K562 (cell line): ENCODE measurements around the gene SEMA6C. TPM values are rescaled to one million over a fixed set of nuclear protein-coding genes. Genes with fewer than 3 reads are reported as not detected.

Experiments
- ATAC-seq: fragments of 200-7000 bp; cut with Tn5 transposase; 3 replicates; pipeline ENCODE4 v1.9.1; 2020; ENCODE audit warnings: moderate library complexity
- BruUV-seq: library from RNA; stranded (reverse); fragments of 400-500 nt; replicated peaks from 2 replicates; lab custom pipeline; 2021; lab: Mats Ljungman, UMichigan
- CTCF ChIA-PET: fragments of 300-600 bp; formaldehyde crosslinking; extraction: SDS; loops from one replicate; lab custom pipeline; 2021; ENCODE audit warnings: low intra/inter-chr PET ratio; lab: Yijun Ruan, JAX
- POLR2A ChIA-PET: fragments of 300-600, 350-650 bp; sonication (Branson Sonifier 250); formaldehyde crosslinking; extraction: SDS; loops from one replicate; lab custom pipeline; 2021; ENCODE audit warnings: antibody characterized with exemption, inconsistent platforms; lab: Yijun Ruan, JAX
- DNase-seq, 4 experiments: peaks; one replicate each; pipeline versions ENCODE4 v3.0.0 to v3.0.0-alpha.2; 2011 to 2018; ENCODE audit warnings: low spot score in 3 of 4, mixed read lengths in 3 of 4; ENCODE audit errors: extremely low read depth in 1 of 4
- FAIRE-seq: peaks from 2 replicates; lab custom pipeline; 2011; peaks lifted over from hg19 to GRCh38; lab: Jason Lieb, UNC
- H2AFZ ChIP-seq: 2 replicates; pipeline ENCODE4 v1.6.0; 2011; ENCODE audit warnings: low read depth, low read length, control low read depth, inconsistent platforms
- H3K27ac ChIP-seq: fragments of 200-600 bp; 3 replicates; pipeline ENCODE4 v1.8.0; 2011; ENCODE audit warnings: low read depth, mild to moderate bottlenecking, control low read depth, inconsistent platforms, low read length, moderate library complexity, mixed read lengths; ENCODE audit errors: extremely low read depth
- H3K27me3 ChIP-seq, 2 experiments: fragments of 300-600 bp in 1 of 2; 2 replicates in 1 of 2; 3 replicates in 1 of 2; pipeline versions ENCODE4 v1.6.0 to v1.8.0; 2011; ENCODE audit warnings: inconsistent platforms in 2 of 2, low read length in 2 of 2, mild to moderate bottlenecking in 1 of 2, mixed read lengths in 1 of 2, moderate library complexity in 1 of 2; ENCODE audit not compliant: control insufficient read depth in 2 of 2, insufficient read depth in 2 of 2
- H3K36me3 ChIP-seq: fragments of 300-600 bp; 3 replicates; pipeline ENCODE4 v1.8.0; 2011; ENCODE audit warnings: mild to moderate bottlenecking, low read length, inconsistent platforms; ENCODE audit not compliant: control insufficient read depth, insufficient read depth
- H3K4me1 ChIP-seq, 2 experiments: fragments of 200-600 bp in 1 of 2; replicated peaks in 1 of 2; 2 replicates in 1 of 2; 3 replicates in 1 of 2; pipeline versions ENCODE4 v1.5.1 to v1.8.0; 2011; ENCODE audit warnings: inconsistent platforms in 2 of 2, low read length in 2 of 2, mild to moderate bottlenecking in 1 of 2, mixed read lengths in 1 of 2, moderate library complexity in 1 of 2; ENCODE audit not compliant: control insufficient read depth in 2 of 2, insufficient read depth in 2 of 2
- H3K4me2 ChIP-seq: 2 replicates; pipeline ENCODE4 v1.6.1; 2011; ENCODE audit warnings: low read length, control low read depth, inconsistent platforms, mixed read lengths; ENCODE audit not compliant: insufficient read depth
- H3K4me3 ChIP-seq: fragments of 200-600 bp; sonication (generic), shearing (Covaris generic); 2 replicates; pipeline ENCODE4 v1.5.1; 2016; ENCODE audit warnings: control low read depth, inconsistent platforms
- H3K79me2 ChIP-seq: fragments of 200-600 bp; 3 replicates; pipeline ENCODE4 v1.8.0; 2011; ENCODE audit warnings: low read length, inconsistent platforms; ENCODE audit not compliant: control insufficient read depth, insufficient read depth
- H3K9ac ChIP-seq, 2 experiments: 2 replicates each; pipeline versions ENCODE4 v1.6.0 to v1.6.1; 2011; ENCODE audit warnings: low read depth in 2 of 2, low read length in 2 of 2, control low read depth in 1 of 2, inconsistent platforms in 1 of 2, mild to moderate bottlenecking in 1 of 2, mixed read lengths in 1 of 2; ENCODE audit not compliant: insufficient read depth in 1 of 2
- H3K9me1 ChIP-seq: one replicate; pipeline ENCODE4 v1.6.0; 2011; ENCODE audit warnings: inconsistent platforms, mild to moderate bottlenecking, low read length, moderate library complexity; ENCODE audit not compliant: control insufficient read depth, insufficient read depth
- H3K9me3 ChIP-seq: replicated peaks from 2 replicates; pipeline ENCODE4 v1.5.1; 2011; ENCODE audit warnings: low read depth, low read length, inconsistent platforms; ENCODE audit not compliant: control insufficient read depth, insufficient read depth
- H4K20me1 ChIP-seq: replicated peaks from 2 replicates; pipeline ENCODE4 v1.6.1; 2011; ENCODE audit warnings: low read length, inconsistent platforms, mixed read lengths; ENCODE audit not compliant: control insufficient read depth, insufficient read depth
- BRF1 ChIP-seq: IDR thresholded peaks from 3 replicates; pipeline ENCODE4 v1.6.1; 2011; ENCODE audit warnings: borderline replicate concordance, mild to moderate bottlenecking; ENCODE audit not compliant: insufficient read length; ENCODE audit errors: extremely low read depth
- CTCF ChIP-seq, 3 experiments: IDR thresholded peaks in 2 of 3; conservative IDR thresholded peaks in 1 of 3; 2 replicates each; pipeline ENCODE4 v1.5.1; 2011 to 2012; ENCODE audit warnings: low read length in 3 of 3, mild to moderate bottlenecking in 3 of 3, control low read depth in 2 of 3, improper control_type of control experiment in 1 of 3, inconsistent platforms in 1 of 3, low read depth in 1 of 3, mixed read lengths in 1 of 3, moderate library complexity in 1 of 3; ENCODE audit not compliant: insufficient read depth in 2 of 3
- DDX20 ChIP-seq: fragments of 450-650 bp; IDR thresholded peaks from 2 replicates; pipeline ENCODE4 v1.6.1; 2016; ENCODE audit warnings: missing genetic modification characterization, low read depth, mild to moderate bottlenecking, missing compliant biosample characterization, moderate library complexity
- E2F4 ChIP-seq: sonication (generic); formaldehyde crosslinking; IDR thresholded peaks from 2 replicates; pipeline ENCODE4 v1.8.0; 2022; ENCODE audit warnings: mild to moderate bottlenecking, low read depth, missing genetic modification reagents
- IRF2 ChIP-seq: sonication (generic); formaldehyde crosslinking; IDR thresholded peaks from 2 replicates; pipeline ENCODE4 v1.8.1; 2022; ENCODE audit warnings: mild to moderate bottlenecking, missing genetic modification reagents
- KDM1A ChIP-seq, 2 experiments: fragments of 450-650 bp; IDR thresholded peaks; 2 replicates each; pipeline ENCODE4 v1.6.1; 2016; ENCODE audit warnings: mild to moderate bottlenecking in 2 of 2
- NFE2 ChIP-seq: IDR thresholded peaks from 2 replicates; pipeline ENCODE4 v1.6.1; 2014; ENCODE audit warnings: antibody characterized with exemption, low read depth
- PHB2 ChIP-seq: fragments of 450-650 bp; IDR thresholded peaks from 2 replicates; pipeline ENCODE4 v1.6.1; 2017; ENCODE audit warnings: low read depth
- PHTF2 ChIP-seq: fragments of 250-450 bp; sonication (Bioruptor Pico); IDR thresholded peaks from 2 replicates; pipeline ENCODE4 v1.5.0; 2021; ENCODE audit warnings: mild to moderate bottlenecking
- POLR2A ChIP-seq: fragments of 450-650 bp; conservative IDR thresholded peaks from 2 replicates; pipeline ENCODE4 v1.6.1; 2016
- RBM15 ChIP-seq: fragments of 200-400 bp; formaldehyde crosslinking; IDR thresholded peaks from 2 replicates; pipeline ENCODE4 v1.6.1; 2018; ENCODE audit warnings: mild to moderate bottlenecking, low read length, moderate library complexity; ENCODE audit not compliant: insufficient read depth
- RHOXF2B ChIP-seq: fragments of 250-450 bp; sonication (Bioruptor Pico); conservative IDR thresholded peaks from 2 replicates; pipeline ENCODE4 v1.5.1; 2021
- SAFB ChIP-seq: fragments of 200-400 bp; formaldehyde crosslinking; IDR thresholded peaks from 2 replicates; pipeline ENCODE4 v1.6.1; 2017; ENCODE audit warnings: low read depth, low read length, borderline replicate concordance
- SPI1 ChIP-seq: IDR thresholded peaks from 2 replicates; pipeline ENCODE4 v1.6.1; 2011; ENCODE audit warnings: low read depth, low read length, control low read depth, borderline replicate concordance
- SREBF1 ChIP-seq: fragments of 150-350 bp; IDR thresholded peaks from 2 replicates; pipeline ENCODE4 v1.6.1; 2014; ENCODE audit warnings: antibody characterized with exemption, low read depth, low read length, borderline replicate concordance
- SUPT5H ChIP-seq: fragments of 450-650 bp; IDR thresholded peaks from 2 replicates; pipeline ENCODE4 v1.6.1; 2016
- TFAM ChIP-seq: fragments of 250-450 bp; sonication (Bioruptor Pico); conservative IDR thresholded peaks from 2 replicates; pipeline ENCODE4 v1.5.0; 2021; ENCODE audit warnings: mild to moderate bottlenecking, moderate library complexity
- ZNF124 ChIP-seq: sonication (generic); formaldehyde crosslinking; IDR thresholded peaks from 2 replicates; pipeline ENCODE4 v1.8.1; 2022; ENCODE audit warnings: missing genetic modification reagents
- WGBS: fragments of 100-300 bp; shearing (Covaris generic); methylation state at CpG from one replicate; pipeline ENCODE4 v1.1.6; 2016; ENCODE audit warnings: low coverage, mixed read lengths; ENCODE audit not compliant: insufficient coverage; ENCODE audit errors: missing lambda C conversion rate; 5-methylcytosine and 5-hydroxymethylcytosine counted together
- in situ Hi-C: fragments of 300-500 bp; cut with MboI; formaldehyde crosslinking; loops from 4 replicates; pipeline ENCODE4 v1.15.0; 2018; ENCODE audit warnings: inconsistent platforms, mixed read lengths
- intact Hi-C: fragments of 100-400 bp; cut with micrococcal nuclease; formaldehyde crosslinking; loops from 2 replicates; pipeline ENCODE4 v1.14.2; 2022
- polyA plus RNA-seq, 8 experiments: library from polyadenylated mRNA; depleted of rRNA in 4 of 8; stranded (reverse) in 5 of 8; unstranded in 3 of 8; fragments of >200 nt; fragmentation: Nextera tagmentation in 2 of 8; fragmentation: Illumina TruSeq in 1 of 8; extraction: Ambion mirVana in 2 of 8; extraction: Trizol in 1 of 8; gene quantifications; 2 replicates each; pipeline versions ENCODE4 v1.2.1 to v1.2.3, GENCODE V29; 2011 to 2014; ENCODE audit warnings: inconsistent platforms in 1 of 8, missing spikeins in 1 of 8
- total RNA-seq, 7 experiments: library from RNA; depleted of rRNA in 6 of 7; stranded (reverse); fragments of >200 nt in 6 of 7; fragmentation: Illumina TruSeq in 2 of 7; extraction: Trizol in 2 of 7; gene quantifications; 2 replicates each; pipeline versions ENCODE4 v1.2.1 to v1.2.3, GENCODE V29; 2011 to 2021; ENCODE audit warnings: low replicate concordance in 1 of 7
- TF ChIP-seq, protein P1 (sequence below): fragments of 450-650 bp; formaldehyde crosslinking; IDR thresholded peaks from 2 replicates; pipeline ENCODE4 v1.4.0; 2022; ENCODE audit warnings: mild to moderate bottlenecking, moderate library complexity
- TF ChIP-seq, protein P2 (sequence below): fragments of 250-450 bp; sonication (Bioruptor Pico); IDR thresholded peaks from 2 replicates; pipeline ENCODE4 v1.4.0; 2020; ENCODE audit warnings: borderline replicate concordance

The SEMA6C gene
- total and polyA plus RNA-seq, 9 of the 15 experiments (the other 6 are each of a cell fraction or from before 2014, with no cell fraction given): 0.03 to 4.6 (median 0.95) TPM

DNA sequence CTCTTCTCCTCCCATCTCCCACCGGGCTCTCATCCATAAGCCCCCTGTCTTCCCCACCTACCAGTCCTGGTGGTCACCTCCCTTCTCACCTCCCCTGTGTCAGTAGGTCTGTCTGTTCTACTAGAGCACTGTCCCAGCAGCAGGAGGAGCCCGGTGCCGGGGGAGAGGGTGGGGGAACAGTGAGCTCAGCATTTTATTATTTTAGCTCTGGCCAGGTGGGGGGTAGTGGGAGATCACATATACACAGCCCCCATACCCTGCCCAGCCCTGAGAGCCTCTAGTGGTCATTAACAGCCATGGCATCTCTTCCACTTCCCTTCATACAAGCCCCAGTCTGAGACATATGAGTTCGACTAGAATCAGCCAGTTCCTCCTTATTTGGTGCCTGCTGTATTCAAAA, 29.4 kb upstream of the SEMA6C start, which contains the start of gene TMOD4:
Gene TMOD4, minus strand, starts transcription at position 119 of the 400 bp plus-strand sequence. CDS start 1,106 bp downstream, outside the sequence.
- Histone ChIP-seq H3K9me1 (no peaks in the 10 kb centered on the region), H3K79me2 (no peaks in the 10 kb centered on the region), H3K27me3 (no peaks in the 10 kb centered on the region), H4K20me1 (no peaks in the 10 kb centered on the region), H3K4me2 (no peak within 1 kb of the TSS), H3K27ac (no peak within 1 kb of the TSS), H3K36me3 (peaks cover 54% of the 10 kb centered on the region; the same call in 2 of the 3 replicates), H3K9me3 (no peaks in the 10 kb centered on the region), H3K4me3 (no peak within 1 kb of the TSS), H3K4me1 (no peaks in the 10 kb centered on the region; a peak in 1 of 5 replicates), H2AFZ (no peak within 1 kb of the TSS), H3K9ac (0 out of 4 replicates have a peak within 1 kb of the TSS, but pooled peaks of 1 of the 2 experiments have one; percentile 21)
- DNase-seq (peak; percentile 44 to 83 (median 62)), ATAC-seq (peak; percentile 97), FAIRE-seq (peak; percentile 65)
- in situ Hi-C loops: no loop called here
- 49% methylated on average over 4 of the region's 4 CpGs for WGBS
- intact Hi-C loops: no loop called here
- POLR2A ChIA-PET: interaction anchor here (0.6 to 1.5 kb wide), 2 partner anchors 9 to 13 kb away, joined by 3 to 5 read pairs; partner anchors contain the start of genes LYSMD1 and SCNM1
- BruUV-seq: no TSS peak
- CTCF ChIA-PET: no interaction called here
- TF ChIP-seq PHB2 (no peak), SUPT5H (peak; percentile 42), SAFB (no peak), POLR2A (0 out of 2 replicates have a peak, but pooled peaks have one; percentile 32), SPI1 (peak; percentile 81), ZNF124 (CRISPR knock-in tag) (no peak), BRF1 (no peak), SREBF1 (no peak), RHOXF2B (no peak), DDX20 (tag) (no peak), KDM1A (IDR thresholded peaks at IDR 0.05) (no peak), PHTF2 (no peak), CTCF (IDR thresholded peaks at IDR 0.05 in 2 of 3, conservative IDR thresholded peaks at IDR 0.05 in 1 of 3; ENCODE audit: insufficient read depth in 2 of 3, low read depth in 1 of 3, low read length in 3 of 3) (peak; percentile 57 to 75 (median 58)), TFAM (CRISPR knock-in tag) (no peak), RBM15 (no peak), NFE2 (peak; percentile 11; the same call in 1 of the 2 replicates), IRF2 (CRISPR knock-in tag) (no peak), E2F4 (CRISPR knock-in tag) (no peak)
- TF ChIP-seq, protein P1, sequence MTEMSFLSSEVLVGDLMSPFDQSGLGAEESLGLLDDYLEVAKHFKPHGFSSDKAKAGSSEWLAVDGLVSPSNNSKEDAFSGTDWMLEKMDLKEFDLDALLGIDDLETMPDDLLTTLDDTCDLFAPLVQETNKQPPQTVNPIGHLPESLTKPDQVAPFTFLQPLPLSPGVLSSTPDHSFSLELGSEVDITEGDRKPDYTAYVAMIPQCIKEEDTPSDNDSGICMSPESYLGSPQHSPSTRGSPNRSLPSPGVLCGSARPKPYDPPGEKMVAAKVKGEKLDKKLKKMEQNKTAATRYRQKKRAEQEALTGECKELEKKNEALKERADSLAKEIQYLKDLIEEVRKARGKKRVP (CRISPR knock-in tag): no peak
- TF ChIP-seq, protein P2, sequence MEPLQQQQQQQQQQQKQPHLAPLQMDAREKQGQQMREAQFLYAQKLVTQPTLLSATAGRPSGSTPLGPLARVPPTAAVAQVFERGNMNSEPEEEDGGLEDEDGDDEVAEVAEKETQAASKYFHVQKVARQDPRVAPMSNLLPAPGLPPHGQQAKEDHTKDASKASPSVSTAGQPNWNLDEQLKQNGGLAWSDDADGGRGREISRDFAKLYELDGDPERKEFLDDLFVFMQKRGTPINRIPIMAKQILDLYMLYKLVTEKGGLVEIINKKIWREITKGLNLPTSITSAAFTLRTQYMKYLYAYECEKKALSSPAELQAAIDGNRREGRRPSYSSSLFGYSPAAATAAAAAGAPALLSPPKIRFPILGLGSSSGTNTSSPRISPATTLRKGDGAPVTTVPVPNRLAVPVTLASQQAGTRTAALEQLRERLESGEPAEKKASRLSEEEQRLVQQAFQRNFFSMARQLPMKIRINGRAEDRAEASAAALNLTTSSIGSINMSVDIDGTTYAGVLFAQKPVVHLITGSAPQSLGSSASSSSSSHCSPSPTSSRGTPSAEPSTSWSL: no peak
